GM19351 (cell line): ENCODE results near the gene TEK.
"Not testable (repeated sequence)": the region's sequence is repeated elsewhere in the genome, so short reads cannot be mapped to it uniquely, and the experiment has no call there.

Source experiments
- ATAC-seq: cut with Tn5 transposase; IDR thresholded peaks from one replicate; pipeline ENCODE4 v1.9.1; 2021; ENCODE audit warnings: mild to moderate bottlenecking, moderate library complexity; ENCODE audit not compliant: unreplicated experiment

TEK gene

DNA sequence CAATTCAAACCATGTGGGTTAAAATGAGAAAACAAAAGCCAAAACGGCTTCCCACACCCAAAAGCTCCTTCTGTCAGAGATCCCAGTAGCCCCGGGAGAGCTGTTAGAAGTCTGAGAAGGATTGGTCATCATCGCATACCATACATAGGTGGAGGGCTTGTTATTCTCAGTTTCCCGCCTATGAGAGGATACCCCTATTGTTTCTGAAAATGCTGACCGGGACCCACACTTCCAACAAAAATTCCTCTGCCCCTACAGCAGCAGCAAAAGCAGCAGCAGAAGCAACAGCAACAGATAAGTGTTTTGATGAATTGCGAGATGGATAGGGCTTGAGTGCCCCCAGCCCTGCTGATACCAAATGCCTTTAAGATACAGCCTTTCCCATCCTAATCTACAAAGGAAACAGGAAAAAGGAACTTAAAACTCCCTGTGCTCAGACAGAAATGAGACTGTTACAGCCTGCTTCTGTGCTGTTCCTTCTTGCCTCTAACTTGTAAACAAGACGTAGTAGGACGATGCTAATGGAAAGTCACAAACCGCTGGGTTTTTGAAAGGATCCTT is at the start of gene TEK:
Gene TEK, plus strand, starts transcription at position 245 of the 561 bp plus-strand sequence. CDS start 366 bp downstream, outside the sequence.
- no peak for ATAC-seq

DNA sequence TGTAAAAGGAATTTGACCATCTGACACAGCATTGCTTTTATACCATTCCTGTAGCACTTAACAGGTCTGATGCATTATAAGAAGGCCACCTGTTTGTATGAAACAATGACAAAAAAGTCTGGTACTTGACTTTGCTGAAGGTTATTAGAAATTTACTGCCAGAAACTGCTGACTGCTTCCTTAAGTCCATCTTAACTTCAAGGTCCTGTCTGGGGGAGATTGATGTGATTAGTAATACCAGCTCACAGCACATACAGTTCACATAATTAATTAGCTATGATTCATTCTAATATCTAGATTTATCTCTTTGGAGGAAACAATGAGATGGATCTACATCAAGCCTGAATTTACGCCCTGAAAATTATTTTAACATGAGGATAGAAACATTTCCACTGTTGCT is 49.6 kb upstream of the TEK start:
- no peak for ATAC-seq

DNA sequence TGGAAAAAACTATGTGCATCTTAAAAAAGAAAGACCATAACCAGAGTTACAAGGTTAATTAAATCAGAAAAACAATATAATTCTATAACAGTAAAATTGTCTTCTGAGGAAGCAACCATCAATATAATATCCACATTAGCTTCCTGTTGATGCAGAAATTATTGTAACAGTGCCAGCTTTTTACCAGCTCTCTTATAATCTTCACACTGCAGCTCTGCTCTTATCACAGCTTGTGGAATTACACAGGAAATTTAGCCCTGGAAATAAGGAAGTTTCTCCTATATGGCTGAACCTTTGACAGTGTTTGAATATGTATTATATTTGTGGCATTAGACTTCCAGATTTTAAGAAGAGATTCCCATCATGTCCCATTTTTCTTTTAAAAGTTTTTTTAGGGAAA is 49.1 kb upstream of the TEK start:
- ATAC-seq: no peak

- no peak for ATAC-seq
Observed at GRCh38 chr9:27065288-27065687, 43.7 kb upstream of the TEK start.

DNA sequence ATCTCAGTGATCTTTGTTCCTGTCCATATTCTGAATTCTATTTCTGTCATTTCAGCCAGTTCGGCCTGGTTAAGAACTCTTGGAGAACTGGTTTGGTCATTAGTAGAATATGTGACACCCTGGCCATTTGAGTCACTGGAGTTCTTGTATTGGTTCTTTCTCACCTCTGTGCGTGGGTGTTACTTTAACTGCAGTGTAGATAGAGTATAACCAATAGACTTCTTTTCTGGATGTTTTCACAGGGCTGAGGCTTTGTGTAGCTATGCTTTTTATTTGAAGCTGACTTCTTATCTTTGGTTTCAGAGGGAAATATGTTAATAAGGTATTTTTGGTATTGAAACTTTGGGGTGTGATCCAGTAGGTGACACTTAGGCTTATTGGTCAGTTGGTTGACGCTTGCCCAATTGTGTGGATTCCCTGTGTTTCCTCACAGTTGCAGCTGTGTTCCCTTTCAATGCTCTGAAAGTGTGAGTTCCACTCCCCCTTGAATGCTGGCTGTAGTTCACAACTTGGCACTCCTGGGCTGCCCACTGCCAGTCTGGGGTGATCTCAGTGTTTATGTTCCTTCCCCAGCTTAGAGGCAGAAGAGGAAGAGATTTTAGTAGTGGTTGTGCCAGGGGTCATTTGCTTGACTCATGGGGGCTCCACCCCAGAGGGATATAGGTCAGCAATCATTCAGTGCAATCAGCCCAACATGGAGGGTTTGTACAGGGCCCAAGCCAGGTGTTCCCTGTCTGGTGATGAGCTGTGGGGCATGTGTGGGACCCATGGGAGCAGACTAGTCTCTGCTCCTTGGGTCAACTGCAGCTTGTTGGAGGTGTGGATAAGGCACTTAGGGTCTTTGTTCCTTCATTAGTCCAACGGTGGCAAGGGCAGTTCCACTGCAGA is 34.9 kb upstream of the TEK start:
- no peak for ATAC-seq

GRCh38 chr9:27078685-27079084 is 30.3 kb upstream of the TEK start:
- ATAC-seq: no peak

DNA sequence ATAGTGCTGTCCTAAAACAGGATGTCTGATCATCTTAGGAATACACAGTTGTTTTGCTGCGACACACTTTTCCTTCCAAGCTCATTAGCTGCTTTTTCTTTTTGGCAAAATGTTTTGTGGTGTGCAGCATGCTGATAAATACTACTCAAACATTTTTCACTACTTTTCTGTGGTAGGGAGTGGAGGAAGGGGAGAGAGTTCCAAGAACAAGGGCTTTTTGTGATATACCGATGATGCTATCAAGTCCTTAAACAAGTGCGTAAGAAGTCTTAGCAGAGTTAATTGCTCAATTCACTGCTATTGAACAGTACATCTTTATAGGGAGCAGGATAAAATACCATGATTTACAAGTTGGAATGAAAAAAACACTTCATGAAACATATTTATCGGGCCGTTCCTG is 23.6 kb upstream of the TEK start:
- ATAC-seq: no peak

GRCh38 chr9:27086818-27087680 is 22.0 kb upstream of the TEK start:
- no peak for ATAC-seq

- ATAC-seq: no peak
Observed at GRCh38 chr9:27088981-27089380, 20.0 kb upstream of the TEK start.

- ATAC-seq: no peak
Observed at GRCh38 chr9:27089706-27090105, 19.3 kb upstream of the TEK start.

- no peak for ATAC-seq
Observed at GRCh38 chr9:27090231-27090630, 18.8 kb upstream of the TEK start.

DNA sequence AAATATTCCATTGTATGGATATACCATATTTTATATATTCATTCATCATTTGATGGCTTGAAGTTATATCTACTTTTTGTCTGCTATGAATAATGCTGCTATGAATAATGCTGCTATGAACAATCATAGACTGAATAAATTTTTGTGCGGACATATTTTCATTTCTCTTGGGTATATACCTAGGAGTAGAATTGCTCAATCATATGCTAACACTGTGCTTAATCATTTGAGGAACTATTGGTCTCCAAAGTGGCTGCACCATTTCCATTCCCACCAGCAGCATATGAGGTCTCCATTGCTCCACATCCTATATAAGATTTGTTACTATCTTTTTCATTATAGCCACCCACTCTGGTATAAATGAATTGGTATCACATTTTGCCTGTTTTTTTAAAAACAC is 18.3 kb upstream of the TEK start:
- no peak for ATAC-seq

- not testable (repeated sequence) for ATAC-seq
Observed at GRCh38 chr9:27092496-27092895, 16.5 kb upstream of the TEK start.

DNA sequence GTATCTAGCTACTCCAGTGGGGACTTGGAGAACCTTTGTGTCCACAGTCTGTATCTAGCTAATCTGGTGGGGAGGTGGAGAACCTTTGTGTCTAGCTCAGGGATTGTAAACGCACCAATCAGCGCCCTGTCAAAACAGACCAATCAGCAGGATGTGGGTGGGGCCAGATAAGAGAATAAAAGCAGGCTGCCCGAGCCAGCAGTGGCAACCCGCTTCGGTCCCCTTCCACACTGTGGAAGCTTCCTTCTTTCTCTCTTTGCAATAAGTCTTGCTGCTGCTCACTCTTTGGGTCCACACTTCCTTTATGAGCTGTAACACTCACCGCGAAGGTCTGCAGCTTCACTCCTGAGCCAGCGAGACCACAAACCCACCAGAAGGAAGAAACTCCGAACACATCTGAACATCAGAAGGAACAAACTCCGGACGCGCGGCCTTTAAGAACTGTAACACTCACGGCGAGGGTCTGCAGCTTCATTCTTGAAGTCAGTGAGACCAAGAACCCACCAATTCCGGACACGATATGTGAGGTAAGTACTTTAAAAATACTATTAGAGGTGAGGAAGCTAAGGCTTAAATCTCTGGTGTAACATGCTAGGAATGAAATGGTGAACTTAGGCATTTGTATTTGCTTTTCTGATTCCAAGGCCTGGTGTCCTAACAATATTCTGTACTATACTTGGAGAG is 15.5 kb upstream of the TEK start:
- ATAC-seq: not testable (repeated sequence)

DNA sequence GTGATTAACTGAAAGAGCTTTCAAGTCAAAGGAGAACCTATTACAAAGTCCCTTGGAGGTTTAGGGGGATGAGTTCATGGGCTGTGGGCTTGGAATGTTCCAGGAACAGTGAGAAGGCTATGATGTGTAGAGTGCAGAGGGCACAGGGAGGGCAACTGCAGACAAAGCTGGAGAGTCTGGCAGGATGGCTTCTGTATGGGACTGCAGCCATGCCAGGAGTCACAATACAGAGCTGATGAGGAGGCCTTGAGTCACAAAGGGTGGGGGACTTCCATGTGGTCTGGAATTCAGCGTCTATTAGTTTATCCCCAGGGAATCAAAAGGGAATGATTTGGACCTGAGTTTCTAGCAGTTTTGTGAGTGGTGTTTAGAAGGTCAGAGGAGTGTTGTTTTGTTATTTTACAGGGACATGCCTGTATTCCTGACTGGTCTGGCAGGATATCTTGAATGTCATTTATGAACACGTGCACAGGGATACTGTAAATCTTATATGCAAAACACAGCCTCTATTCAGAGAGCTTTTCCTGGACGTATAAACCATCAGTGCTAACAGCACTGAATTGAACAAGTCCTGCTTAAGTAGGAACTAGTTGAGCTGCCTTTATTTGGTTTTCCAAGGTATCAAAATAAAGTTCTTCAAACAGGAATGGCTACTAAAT is 14.3 kb upstream of the TEK start:
- ATAC-seq: no peak

DNA sequence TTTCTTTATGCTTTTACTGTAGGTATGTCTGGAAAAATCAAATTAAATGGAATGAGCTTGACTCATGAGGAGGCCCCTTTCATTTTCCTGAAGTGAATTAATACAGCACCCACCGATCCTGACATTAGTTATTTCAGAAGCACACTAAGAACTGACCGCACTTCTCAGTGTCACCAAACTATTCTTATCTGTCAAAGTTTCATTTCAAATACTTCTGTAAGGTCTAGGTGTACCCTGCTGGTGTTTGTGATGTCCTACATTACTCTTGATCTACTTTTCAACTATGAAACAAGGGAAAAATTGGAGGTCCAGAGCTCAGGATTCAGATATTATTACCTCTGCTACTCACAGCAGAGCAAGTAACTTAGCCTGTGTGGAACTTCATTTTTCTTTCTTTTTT is 1.8 kb upstream of the TEK start:
- no peak for ATAC-seq

- no peak for ATAC-seq
Observed at GRCh38 chr9:27109621-27110020, 596 bp downstream of the TEK start.

GRCh38 chr9:27110181-27110580 is 1.2 kb downstream of the TEK start:
- ATAC-seq: no peak

GRCh38 chr9:27112235-27112634 is 3.2 kb downstream of the TEK start:
- no peak for ATAC-seq

- no peak for ATAC-seq
Observed at GRCh38 chr9:27117489-27118135, 8.6 kb downstream of the TEK start.
